Measurements from ENCODE around the gene DAZL.

- TF ChIP-seq, protein P1, sequence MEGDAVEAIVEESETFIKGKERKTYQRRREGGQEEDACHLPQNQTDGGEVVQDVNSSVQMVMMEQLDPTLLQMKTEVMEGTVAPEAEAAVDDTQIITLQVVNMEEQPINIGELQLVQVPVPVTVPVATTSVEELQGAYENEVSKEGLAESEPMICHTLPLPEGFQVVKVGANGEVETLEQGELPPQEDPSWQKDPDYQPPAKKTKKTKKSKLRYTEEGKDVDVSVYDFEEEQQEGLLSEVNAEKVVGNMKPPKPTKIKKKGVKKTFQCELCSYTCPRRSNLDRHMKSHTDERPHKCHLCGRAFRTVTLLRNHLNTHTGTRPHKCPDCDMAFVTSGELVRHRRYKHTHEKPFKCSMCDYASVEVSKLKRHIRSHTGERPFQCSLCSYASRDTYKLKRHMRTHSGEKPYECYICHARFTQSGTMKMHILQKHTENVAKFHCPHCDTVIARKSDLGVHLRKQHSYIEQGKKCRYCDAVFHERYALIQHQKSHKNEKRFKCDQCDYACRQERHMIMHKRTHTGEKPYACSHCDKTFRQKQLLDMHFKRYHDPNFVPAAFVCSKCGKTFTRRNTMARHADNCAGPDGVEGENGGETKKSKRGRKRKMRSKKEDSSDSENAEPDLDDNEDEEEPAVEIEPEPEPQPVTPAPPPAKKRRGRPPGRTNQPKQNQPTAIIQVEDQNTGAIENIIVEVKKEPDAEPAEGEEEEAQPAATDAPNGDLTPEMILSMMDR (IDR thresholded peaks at IDR 0.05) = no peak
- TF ChIP-seq, protein P2, sequence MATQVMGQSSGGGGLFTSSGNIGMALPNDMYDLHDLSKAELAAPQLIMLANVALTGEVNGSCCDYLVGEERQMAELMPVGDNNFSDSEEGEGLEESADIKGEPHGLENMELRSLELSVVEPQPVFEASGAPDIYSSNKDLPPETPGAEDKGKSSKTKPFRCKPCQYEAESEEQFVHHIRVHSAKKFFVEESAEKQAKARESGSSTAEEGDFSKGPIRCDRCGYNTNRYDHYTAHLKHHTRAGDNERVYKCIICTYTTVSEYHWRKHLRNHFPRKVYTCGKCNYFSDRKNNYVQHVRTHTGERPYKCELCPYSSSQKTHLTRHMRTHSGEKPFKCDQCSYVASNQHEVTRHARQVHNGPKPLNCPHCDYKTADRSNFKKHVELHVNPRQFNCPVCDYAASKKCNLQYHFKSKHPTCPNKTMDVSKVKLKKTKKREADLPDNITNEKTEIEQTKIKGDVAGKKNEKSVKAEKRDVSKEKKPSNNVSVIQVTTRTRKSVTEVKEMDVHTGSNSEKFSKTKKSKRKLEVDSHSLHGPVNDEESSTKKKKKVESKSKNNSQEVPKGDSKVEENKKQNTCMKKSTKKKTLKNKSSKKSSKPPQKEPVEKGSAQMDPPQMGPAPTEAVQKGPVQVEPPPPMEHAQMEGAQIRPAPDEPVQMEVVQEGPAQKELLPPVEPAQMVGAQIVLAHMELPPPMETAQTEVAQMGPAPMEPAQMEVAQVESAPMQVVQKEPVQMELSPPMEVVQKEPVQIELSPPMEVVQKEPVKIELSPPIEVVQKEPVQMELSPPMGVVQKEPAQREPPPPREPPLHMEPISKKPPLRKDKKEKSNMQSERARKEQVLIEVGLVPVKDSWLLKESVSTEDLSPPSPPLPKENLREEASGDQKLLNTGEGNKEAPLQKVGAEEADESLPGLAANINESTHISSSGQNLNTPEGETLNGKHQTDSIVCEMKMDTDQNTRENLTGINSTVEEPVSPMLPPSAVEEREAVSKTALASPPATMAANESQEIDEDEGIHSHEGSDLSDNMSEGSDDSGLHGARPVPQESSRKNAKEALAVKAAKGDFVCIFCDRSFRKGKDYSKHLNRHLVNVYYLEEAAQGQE (IDR thresholded peaks at IDR 0.05; ENCODE audit: insufficient read depth in 1 of 2, low read depth in 2 of 2, low read length in 1 of 2) = no peak
- no peak for TF ChIP-seq POLR2AphosphoS5 (IDR thresholded peaks at IDR 0.05; ENCODE audit: low read depth, low read length)
- TF ChIP-seq TCF7L2 (IDR thresholded peaks at IDR 0.05; ENCODE audit: low read depth, low read length) = no peak
- TF ChIP-seq SIN3A (IDR thresholded peaks at IDR 0.05; ENCODE audit: borderline replicate concordance, insufficient read depth, low read depth, low read length) = no peak
Measured at GRCh38 chr3:16538507-16538906, 66.7 kb downstream of the DAZL start.

Data from Panc1 (cell line).